ENCODE measurements around the gene KRT72.

KRT72 gene

GRCh38 chr12:52603314-52603713 is 2.1 kb upstream of the KRT72 start:
- peaks cover 19% of the 10 kb centered on the region for H3K27me3 ChIP-seq (ENCODE audit: low read depth, low read length)
- no peaks in the 10 kb centered on the region for H3K4me1 ChIP-seq (ENCODE audit: low read length)
- H4K20me1 ChIP-seq (ENCODE audit: insufficient read depth, low read length), result no peaks in the 10 kb centered on the region
- H3K9ac ChIP-seq (ENCODE audit: low read length), result no peak overlapping the region
- no peaks in the 10 kb centered on the region for H3K36me3 ChIP-seq (replicated peaks; ENCODE audit: low read depth, low read length)
- H2AFZ ChIP-seq (ENCODE audit: low read depth, low read length), result no peak overlapping the region
- H3K9me3 ChIP-seq (ENCODE audit: insufficient read depth, low read length), result no peaks in the 10 kb centered on the region
- H3K27ac ChIP-seq (ENCODE audit: low read length), result no peak overlapping the region
- no peak overlapping the region for H3K4me3 ChIP-seq (ENCODE audit: low read length)
- H3K79me2 ChIP-seq (ENCODE audit: low read length), result no peaks in the 10 kb centered on the region
- TF ChIP-seq EZH2phosphoT487 (IDR thresholded peaks at IDR 0.05; ENCODE audit: low read depth) (no peak), CTCF (IDR thresholded peaks at IDR 0.05; ENCODE audit: low read depth, low read length) (no peak)
- H3K4me2 ChIP-seq (ENCODE audit: low read length), result no peak overlapping the region

- Histone ChIP-seq H3K27me3 (ENCODE audit: low read depth, low read length) (peaks cover 26% of the 10 kb centered on the region), H3K79me2 (ENCODE audit: low read length) (no peaks in the 10 kb centered on the region), H3K9ac (ENCODE audit: low read length) (no peak overlapping the region), H3K4me2 (ENCODE audit: low read length) (no peak overlapping the region), H3K27ac (ENCODE audit: low read length) (no peak overlapping the region), H2AFZ (ENCODE audit: low read depth, low read length) (no peak overlapping the region), H3K4me3 (ENCODE audit: low read length) (no peak overlapping the region), H3K4me1 (ENCODE audit: low read length) (no peaks in the 10 kb centered on the region), H3K9me3 (ENCODE audit: insufficient read depth, low read length) (no peaks in the 10 kb centered on the region), H3K36me3 (replicated peaks; ENCODE audit: low read depth, low read length) (no peaks in the 10 kb centered on the region), H4K20me1 (ENCODE audit: insufficient read depth, low read length) (no peaks in the 10 kb centered on the region)
- TF ChIP-seq EZH2phosphoT487 (IDR thresholded peaks at IDR 0.05; ENCODE audit: low read depth) (no peak), CTCF (IDR thresholded peaks at IDR 0.05; ENCODE audit: low read depth, low read length) (no peak)
These were observed 1.3 kb upstream of the KRT72 start for GRCh38 chr12:52602552-52602951.

DNA sequence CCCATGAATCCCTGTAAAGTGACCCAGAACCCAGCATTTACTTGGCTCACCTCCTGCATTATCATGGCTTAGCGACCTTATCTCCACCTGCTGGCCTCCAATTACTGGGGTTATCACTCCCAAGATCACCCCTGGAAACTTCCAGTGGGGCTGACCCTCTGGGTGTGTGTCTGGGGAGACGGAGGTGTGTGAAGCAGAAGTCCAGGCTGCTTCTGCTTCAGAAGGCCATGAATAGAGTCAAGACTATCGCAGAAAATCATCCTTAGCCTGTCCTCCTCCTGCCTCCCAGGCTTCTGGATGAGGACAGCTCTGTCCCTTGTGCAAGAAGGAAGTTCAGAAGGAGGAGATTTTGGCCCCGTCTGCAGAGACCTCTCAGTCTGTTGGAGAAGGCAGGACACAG is 408 bp upstream of the KRT72 start:
- no peak overlapping the region for H3K4me2 ChIP-seq (ENCODE audit: low read length)
- peaks cover 27% of the 10 kb centered on the region for H3K27me3 ChIP-seq (ENCODE audit: low read depth, low read length)
- no peak overlapping the region for H3K27ac ChIP-seq (ENCODE audit: low read length)
- no peak overlapping the region for H3K4me3 ChIP-seq (ENCODE audit: low read length)
- no peak overlapping the region for H2AFZ ChIP-seq (ENCODE audit: low read depth, low read length)
- H4K20me1 ChIP-seq (ENCODE audit: insufficient read depth, low read length), result no peaks in the 10 kb centered on the region
- no peaks in the 10 kb centered on the region for H3K36me3 ChIP-seq (replicated peaks; ENCODE audit: low read depth, low read length)
- H3K9me3 ChIP-seq (ENCODE audit: insufficient read depth, low read length), result no peaks in the 10 kb centered on the region
- no peak overlapping the region for H3K9ac ChIP-seq (ENCODE audit: low read length)
- TF ChIP-seq CTCF (IDR thresholded peaks at IDR 0.05; ENCODE audit: low read depth, low read length), result no peak
- TF ChIP-seq EZH2phosphoT487 (IDR thresholded peaks at IDR 0.05; ENCODE audit: low read depth), result no peak
- H3K4me1 ChIP-seq (ENCODE audit: low read length), result no peaks in the 10 kb centered on the region
- no peaks in the 10 kb centered on the region for H3K79me2 ChIP-seq (ENCODE audit: low read length)

DNA sequence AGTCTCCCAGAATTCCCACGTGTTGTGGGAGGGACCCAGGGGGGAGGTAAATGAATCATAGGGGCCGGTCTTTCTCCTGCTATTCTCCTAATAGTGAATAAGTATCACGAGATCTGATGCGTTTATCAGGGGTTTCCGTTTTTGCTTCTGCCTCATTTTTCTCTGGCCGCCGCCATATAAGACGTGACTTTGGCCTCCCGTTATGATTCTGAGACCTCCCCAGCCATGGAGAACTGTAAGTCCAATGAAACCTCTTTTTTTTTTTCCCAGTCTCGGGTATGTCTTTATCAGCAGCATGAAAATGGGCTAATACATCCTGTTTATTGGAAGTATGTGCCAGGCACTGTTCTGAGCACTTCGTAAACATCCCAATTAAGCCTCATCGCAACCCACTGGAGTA is 788 bp downstream of the KRT72 start:
- no peak overlapping the region for H3K9ac ChIP-seq (ENCODE audit: low read length)
- H3K9me3 ChIP-seq (ENCODE audit: insufficient read depth, low read length), result no peaks in the 10 kb centered on the region
- H3K4me2 ChIP-seq (ENCODE audit: low read length), result no peak overlapping the region
- H4K20me1 ChIP-seq (ENCODE audit: insufficient read depth, low read length), result no peaks in the 10 kb centered on the region
- no peaks in the 10 kb centered on the region for H3K79me2 ChIP-seq (ENCODE audit: low read length)
- H3K4me3 ChIP-seq (ENCODE audit: low read length), result no peak overlapping the region
- no peak overlapping the region for H3K27ac ChIP-seq (ENCODE audit: low read length)
- H3K27me3 ChIP-seq (ENCODE audit: low read depth, low read length), result peaks cover 30% of the 10 kb centered on the region
- no peaks in the 10 kb centered on the region for H3K36me3 ChIP-seq (replicated peaks; ENCODE audit: low read depth, low read length)
- H3K4me1 ChIP-seq (ENCODE audit: low read length), result no peaks in the 10 kb centered on the region
- no peak overlapping the region for H2AFZ ChIP-seq (ENCODE audit: low read depth, low read length)
- TF ChIP-seq CTCF (IDR thresholded peaks at IDR 0.05; ENCODE audit: low read depth, low read length) (no peak), EZH2phosphoT487 (IDR thresholded peaks at IDR 0.05; ENCODE audit: low read depth) (no peak)

Measured in OCI-LY3 (cell line).